Fibroblast of pulmonary artery (primary cell): ENCODE measurements around the gene PEX14.

ENCODE experiments used
- DNase-seq: peaks from one replicate; pipeline ENCODE4 v3.0.0-alpha.2; 2010; ENCODE audit warnings: low read depth
- H3K4me3 ChIP-seq: replicated peaks from 2 replicates; pipeline ENCODE4 v1.5.1; 2011; ENCODE audit warnings: low read depth, mild to moderate bottlenecking, control low read depth, low read length, moderate library complexity
- TF ChIP-seq, protein P1 (sequence below): IDR thresholded peaks from 2 replicates; pipeline ENCODE4 v1.5.1; 2011; ENCODE audit warnings: mild to moderate bottlenecking, control low read depth, low read length, inconsistent platforms; ENCODE audit errors: missing control alignments

PEX14 gene

GRCh38 chr1:10658396-10659066 lies 183.8 kb downstream of the PEX14 start:
- TF ChIP-seq, protein P1, sequence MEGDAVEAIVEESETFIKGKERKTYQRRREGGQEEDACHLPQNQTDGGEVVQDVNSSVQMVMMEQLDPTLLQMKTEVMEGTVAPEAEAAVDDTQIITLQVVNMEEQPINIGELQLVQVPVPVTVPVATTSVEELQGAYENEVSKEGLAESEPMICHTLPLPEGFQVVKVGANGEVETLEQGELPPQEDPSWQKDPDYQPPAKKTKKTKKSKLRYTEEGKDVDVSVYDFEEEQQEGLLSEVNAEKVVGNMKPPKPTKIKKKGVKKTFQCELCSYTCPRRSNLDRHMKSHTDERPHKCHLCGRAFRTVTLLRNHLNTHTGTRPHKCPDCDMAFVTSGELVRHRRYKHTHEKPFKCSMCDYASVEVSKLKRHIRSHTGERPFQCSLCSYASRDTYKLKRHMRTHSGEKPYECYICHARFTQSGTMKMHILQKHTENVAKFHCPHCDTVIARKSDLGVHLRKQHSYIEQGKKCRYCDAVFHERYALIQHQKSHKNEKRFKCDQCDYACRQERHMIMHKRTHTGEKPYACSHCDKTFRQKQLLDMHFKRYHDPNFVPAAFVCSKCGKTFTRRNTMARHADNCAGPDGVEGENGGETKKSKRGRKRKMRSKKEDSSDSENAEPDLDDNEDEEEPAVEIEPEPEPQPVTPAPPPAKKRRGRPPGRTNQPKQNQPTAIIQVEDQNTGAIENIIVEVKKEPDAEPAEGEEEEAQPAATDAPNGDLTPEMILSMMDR, result no peak
- no peak for DNase-seq
- H3K4me3 ChIP-seq, result no peak overlapping the region

DNA sequence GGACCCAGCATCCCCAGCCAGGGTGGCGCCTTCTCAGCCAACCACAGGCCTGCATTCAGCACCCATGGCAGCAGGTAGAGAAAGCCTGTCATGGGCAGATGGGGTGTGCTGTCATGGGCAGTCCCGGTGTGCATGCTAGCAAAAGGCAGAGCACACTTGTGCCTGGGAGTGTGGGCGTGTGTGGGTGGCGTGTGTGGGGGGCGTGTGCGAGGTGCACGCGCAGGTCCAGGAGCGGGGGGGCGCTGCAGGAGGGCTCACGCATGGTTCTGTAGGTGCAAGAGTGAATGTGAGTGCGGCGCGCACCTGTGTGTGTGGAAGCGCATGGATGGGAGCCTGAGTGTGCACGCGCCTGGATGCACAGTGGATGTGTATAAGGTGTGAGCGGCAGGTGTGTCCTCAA lies 184.5 kb downstream of the PEX14 start:
- H3K4me3 ChIP-seq, result no peak overlapping the region
- TF ChIP-seq, protein P1, result no peak
- DNase-seq, result no peak

- no peak for DNase-seq
- H3K4me3 ChIP-seq, result no peak overlapping the region
- TF ChIP-seq, protein P1, result no peak
Observed at GRCh38 chr1:10659646-10660540, 185.1 kb downstream of the PEX14 start.

- no peak for DNase-seq
- no peak overlapping the region for H3K4me3 ChIP-seq
Observed at GRCh38 chr1:10661453-10661852, 186.7 kb downstream of the PEX14 start.

DNA sequence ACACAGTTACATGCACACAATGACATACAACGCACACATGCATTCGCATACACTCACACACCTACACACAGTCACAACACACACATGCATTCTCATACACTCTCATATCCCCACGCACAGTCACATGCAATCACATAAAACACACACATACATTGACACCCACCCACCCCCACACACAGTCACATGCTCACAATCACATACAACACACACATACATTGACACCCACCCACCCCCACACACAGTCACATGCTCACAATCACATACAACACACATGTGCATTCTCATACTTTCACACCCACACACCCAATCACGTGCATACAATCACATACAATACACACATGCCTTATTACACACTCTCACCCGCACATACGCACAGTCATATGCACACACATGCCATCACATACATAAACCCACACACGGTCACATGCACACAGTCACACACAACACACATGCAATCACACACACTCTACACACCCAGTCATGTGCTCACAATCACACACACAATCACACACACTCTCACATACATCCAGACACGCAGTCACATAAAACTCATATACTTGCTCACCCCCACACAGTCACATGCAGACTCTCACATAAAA lies 187.4 kb downstream of the PEX14 start:
- TF ChIP-seq, protein P1, result no peak
- H3K4me3 ChIP-seq, result no peak overlapping the region
- no peak for DNase-seq

More at GRCh38 chr1:10661453-10661852, 186.7 kb downstream of the PEX14 start:
- TF ChIP-seq, protein P1, result no peak

DNA sequence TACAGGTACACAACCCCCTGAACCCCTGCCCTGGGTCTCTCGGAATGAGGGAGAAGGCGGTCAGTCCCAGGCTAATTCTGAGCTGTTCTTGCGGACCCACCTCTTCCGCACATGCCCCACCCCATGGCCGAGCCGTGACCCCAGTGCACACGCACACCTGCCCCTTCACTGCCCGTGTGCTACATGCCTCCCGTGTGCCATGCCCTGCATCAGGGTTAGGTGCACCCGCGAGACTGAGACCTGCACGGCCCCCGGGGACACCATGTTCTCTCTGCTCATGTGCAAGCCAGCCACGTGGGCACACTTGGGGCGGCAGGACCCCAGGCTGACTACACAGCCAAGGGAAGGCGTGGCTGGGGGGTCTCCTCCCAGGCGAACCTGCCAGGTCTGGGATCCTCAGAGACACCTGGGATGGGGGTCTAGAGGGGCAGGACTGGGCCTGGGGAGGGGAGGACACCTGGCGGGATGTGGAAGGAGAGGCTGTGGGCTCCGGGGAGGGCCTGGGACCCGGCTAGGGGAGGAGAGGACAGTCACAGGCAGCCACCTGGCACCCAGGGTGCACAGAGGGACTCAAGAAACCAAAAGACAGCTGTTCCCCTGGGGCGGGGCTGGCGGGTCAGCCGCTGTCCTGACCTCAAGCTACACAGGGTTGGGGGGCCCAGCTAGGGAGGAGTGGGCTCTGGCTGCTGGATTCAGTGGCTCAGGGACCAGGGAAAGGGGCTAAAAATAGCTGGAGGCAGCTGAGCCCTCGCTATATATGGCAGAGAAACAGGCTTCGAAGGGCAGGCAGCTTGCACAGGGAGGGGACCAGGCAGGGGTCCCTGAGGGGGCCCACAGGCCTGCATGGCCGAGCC lies 188.3 kb downstream of the PEX14 start:
- TF ChIP-seq, protein P1, result no peak

More for the DNA sequence above, 188.3 kb downstream of the PEX14 start:
- no peak for DNase-seq
- no peak overlapping the region for H3K4me3 ChIP-seq
